Measurements from ENCODE around the gene ARL6IP6. TPM values are rescaled to one million over a fixed set of nuclear protein-coding genes. Genes with fewer than 3 reads are reported as not detected.
A peak's percentile ranks its signal among the peaks of the same experiment; 100 is the strongest.

The ARL6IP6 gene
- total and polyA plus RNA-seq, 2 of the 13 experiments (the other 11 are each of a cell fraction or from before 2014, with no cell fraction given), result 45.0 to 65.9 TPM

- Histone ChIP-seq H3K4me1 (ENCODE audit: insufficient read depth, low read length) (0 out of 2 replicates have a peak, but pooled peaks cover 6% of the 10 kb centered on the region), H3K27me3 (ENCODE audit: control insufficient read depth in 1 of 2, insufficient read depth in 2 of 2, low read length in 2 of 2) (no peaks in the 10 kb centered on the region), H3K27ac (ENCODE audit: extremely low read length, insufficient read depth, low read length) (peak overlapping the region; percentile 38), H3K79me2 (ENCODE audit: insufficient read depth, low read length) (peaks cover 99% of the 10 kb centered on the region), H2AFZ (ENCODE audit: low read length) (no peak overlapping the region), H3K9ac (ENCODE audit: insufficient read depth, low read depth, low read length) (no peak overlapping the region), H3K4me3 (replicated peaks in 1 of 3; ENCODE audit: insufficient read depth in 1 of 3, low read depth in 2 of 3, low read length in 3 of 3) (no peak overlapping the region), H4K20me1 (ENCODE audit: insufficient read depth, low read length) (peaks cover 32% of the 10 kb centered on the region), H3K9me3 (ENCODE audit: low read length) (no peaks in the 10 kb centered on the region), H3K4me2 (ENCODE audit: low read depth, low read length) (no peak overlapping the region), H3K36me3 (replicated peaks in 1 of 2; ENCODE audit: control insufficient read depth in 1 of 2, insufficient read depth in 2 of 2, low read length in 2 of 2) (peaks cover 9 to 46% of the 10 kb centered on the region in 2 experiments)
- BruUV-seq (replicated peaks), result no TSS peak
- CTCF ChIA-PET (ENCODE audit: low intra/inter-chr PET ratio, low total read pairs), result no interaction called here
- in situ Hi-C loops (cut with HindIII; ENCODE audit: extremely low pct_ligation_motif_present, low pct_unique_long_range_greater_than_20kb), result no loop called here
- ATAC-seq (peak; percentile 15; the same call in 1 of the 3 replicates), DNase-seq (ENCODE audit: low spot score) (no peak), FAIRE-seq (no peak)
- TF ChIP-seq CREB3 (CRISPR knock-in tag; IDR thresholded peaks at IDR 0.05) (no peak), CEBPB (IDR thresholded peaks at IDR 0.05; ENCODE audit: borderline replicate concordance, low read depth, low read length) (0 out of 2 replicates have a peak, but pooled peaks have one; percentile 11), FOXO1 (CRISPR knock-in tag; IDR thresholded peaks at IDR 0.05) (no peak), PHF8 (CRISPR knock-in tag; IDR thresholded peaks at IDR 0.05) (no peak), ZNF180 (CRISPR knock-in tag; IDR thresholded peaks at IDR 0.05; ENCODE audit: borderline replicate concordance, low read depth) (no peak), TP53 (CRISPR knock-in tag; conservative IDR thresholded peaks at IDR 0.05) (peak; percentile 68; the same call in 1 of the 2 replicates), EEA1 (CRISPR knock-in tag; IDR thresholded peaks at IDR 0.05; ENCODE audit: borderline replicate concordance) (no peak), RXRB (CRISPR knock-in tag; IDR thresholded peaks at IDR 0.05; ENCODE audit: borderline replicate concordance) (no peak), THAP11 (CRISPR knock-in tag; IDR thresholded peaks at IDR 0.05) (no peak)
- TF ChIP-seq, protein P1, sequence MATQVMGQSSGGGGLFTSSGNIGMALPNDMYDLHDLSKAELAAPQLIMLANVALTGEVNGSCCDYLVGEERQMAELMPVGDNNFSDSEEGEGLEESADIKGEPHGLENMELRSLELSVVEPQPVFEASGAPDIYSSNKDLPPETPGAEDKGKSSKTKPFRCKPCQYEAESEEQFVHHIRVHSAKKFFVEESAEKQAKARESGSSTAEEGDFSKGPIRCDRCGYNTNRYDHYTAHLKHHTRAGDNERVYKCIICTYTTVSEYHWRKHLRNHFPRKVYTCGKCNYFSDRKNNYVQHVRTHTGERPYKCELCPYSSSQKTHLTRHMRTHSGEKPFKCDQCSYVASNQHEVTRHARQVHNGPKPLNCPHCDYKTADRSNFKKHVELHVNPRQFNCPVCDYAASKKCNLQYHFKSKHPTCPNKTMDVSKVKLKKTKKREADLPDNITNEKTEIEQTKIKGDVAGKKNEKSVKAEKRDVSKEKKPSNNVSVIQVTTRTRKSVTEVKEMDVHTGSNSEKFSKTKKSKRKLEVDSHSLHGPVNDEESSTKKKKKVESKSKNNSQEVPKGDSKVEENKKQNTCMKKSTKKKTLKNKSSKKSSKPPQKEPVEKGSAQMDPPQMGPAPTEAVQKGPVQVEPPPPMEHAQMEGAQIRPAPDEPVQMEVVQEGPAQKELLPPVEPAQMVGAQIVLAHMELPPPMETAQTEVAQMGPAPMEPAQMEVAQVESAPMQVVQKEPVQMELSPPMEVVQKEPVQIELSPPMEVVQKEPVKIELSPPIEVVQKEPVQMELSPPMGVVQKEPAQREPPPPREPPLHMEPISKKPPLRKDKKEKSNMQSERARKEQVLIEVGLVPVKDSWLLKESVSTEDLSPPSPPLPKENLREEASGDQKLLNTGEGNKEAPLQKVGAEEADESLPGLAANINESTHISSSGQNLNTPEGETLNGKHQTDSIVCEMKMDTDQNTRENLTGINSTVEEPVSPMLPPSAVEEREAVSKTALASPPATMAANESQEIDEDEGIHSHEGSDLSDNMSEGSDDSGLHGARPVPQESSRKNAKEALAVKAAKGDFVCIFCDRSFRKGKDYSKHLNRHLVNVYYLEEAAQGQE (IDR thresholded peaks at IDR 0.05; ENCODE audit: borderline replicate concordance in 1 of 2, low read depth in 1 of 2, low read length in 2 of 2), result no peak
- TF ChIP-seq, protein P2, sequence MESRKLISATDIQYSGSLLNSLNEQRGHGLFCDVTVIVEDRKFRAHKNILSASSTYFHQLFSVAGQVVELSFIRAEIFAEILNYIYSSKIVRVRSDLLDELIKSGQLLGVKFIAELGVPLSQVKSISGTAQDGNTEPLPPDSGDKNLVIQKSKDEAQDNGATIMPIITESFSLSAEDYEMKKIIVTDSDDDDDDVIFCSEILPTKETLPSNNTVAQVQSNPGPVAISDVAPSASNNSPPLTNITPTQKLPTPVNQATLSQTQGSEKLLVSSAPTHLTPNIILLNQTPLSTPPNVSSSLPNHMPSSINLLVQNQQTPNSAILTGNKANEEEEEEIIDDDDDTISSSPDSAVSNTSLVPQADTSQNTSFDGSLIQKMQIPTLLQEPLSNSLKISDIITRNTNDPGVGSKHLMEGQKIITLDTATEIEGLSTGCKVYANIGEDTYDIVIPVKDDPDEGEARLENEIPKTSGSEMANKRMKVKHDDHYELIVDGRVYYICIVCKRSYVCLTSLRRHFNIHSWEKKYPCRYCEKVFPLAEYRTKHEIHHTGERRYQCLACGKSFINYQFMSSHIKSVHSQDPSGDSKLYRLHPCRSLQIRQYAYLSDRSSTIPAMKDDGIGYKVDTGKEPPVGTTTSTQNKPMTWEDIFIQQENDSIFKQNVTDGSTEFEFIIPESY (CRISPR knock-in tag; IDR thresholded peaks at IDR 0.05), result peak; percentile 95
- POLR2A ChIA-PET, result no interaction called here
- WGBS (ENCODE audit: low lambda C conversion rate), result 98% methylated on average over 7 of the region's 7 CpGs
- intact Hi-C loops (cut with micrococcal nuclease; ENCODE audit: unreplicated experiment), result no loop called here
These were observed 17.2 kb upstream of the ARL6IP6 start for GRCh38 chr2:152701198-152701597.
